HEK293 (cell line): ENCODE measurements around the gene TIMM50.

Experiments used
- CTCF ChIA-PET: fragments of 350-600 bp; formaldehyde crosslinking; extraction: SDS; loops from one replicate; lab custom pipeline; 2021; ENCODE audit warnings: antibody characterized with exemption; lab: Yijun Ruan, JAX
- POLR2A ChIA-PET: fragments of 300-600 bp; formaldehyde crosslinking; extraction: SDS; loops from one replicate; lab custom pipeline; 2020; ENCODE audit warnings: antibody characterized with exemption, inconsistent platforms; lab: Yijun Ruan, JAX
- H3K27ac ChIP-seq: fragments of 200-500 bp; sonication (Bioruptor generic); 2 replicates; pipeline ENCODE4 v1.5.1; 2014; ENCODE audit warnings: low read depth, low read length, control low read depth, inconsistent platforms; ENCODE audit errors: extremely low read depth
- H3K36me3 ChIP-seq, 2 experiments: fragments of 200-500 bp in 1 of 2; sonication (Bioruptor generic) in 1 of 2; 1 replicate in 1 of 2; 2 replicates in 1 of 2; pipeline ENCODE4 v1.5.1; 2014 to 2017; ENCODE audit warnings: inconsistent platforms in 2 of 2, low read length in 2 of 2; ENCODE audit not compliant: control insufficient read depth in 2 of 2, insufficient read depth in 1 of 2
- H3K4me1 ChIP-seq: fragments of 200-500 bp; sonication (Bioruptor generic); 2 replicates; pipeline ENCODE4 v1.5.1; 2014; ENCODE audit warnings: mild to moderate bottlenecking, low read length, inconsistent platforms; ENCODE audit not compliant: control insufficient read depth, insufficient read depth
- H3K4me3 ChIP-seq: 2 replicates; pipeline ENCODE4 v1.5.1; 2011; ENCODE audit warnings: low read depth, mild to moderate bottlenecking, control low read depth, low read length, moderate library complexity
- H3K9me3 ChIP-seq: fragments of 200-500 bp; sonication (Bioruptor generic); 2 replicates; pipeline ENCODE4 v1.5.1; 2014; ENCODE audit warnings: low read depth, low read length, inconsistent platforms; ENCODE audit not compliant: control insufficient read depth, insufficient read depth
- GLI2 ChIP-seq: fragments of 450-650 bp; formaldehyde crosslinking; IDR thresholded peaks from 2 replicates; pipeline ENCODE4; 2017; ENCODE audit warnings: missing biosample characterization, missing genetic modification characterization, low read depth, borderline replicate concordance
- OSR2 ChIP-seq: fragments of 450-650 bp; formaldehyde crosslinking; IDR thresholded peaks from 2 replicates; pipeline ENCODE4 v1.5.1; 2016; ENCODE audit warnings: missing biosample characterization, missing genetic modification characterization
- SETDB1 ChIP-seq: IDR thresholded peaks from one replicate; pipeline ENCODE4 v1.6.1; 2017; ENCODE audit warnings: mild to moderate bottlenecking, low read length, moderate library complexity, mixed read lengths; ENCODE audit not compliant: insufficient read length
- YY1 ChIP-seq: fragments of 450-650 bp; formaldehyde crosslinking; IDR thresholded peaks from 2 replicates; pipeline ENCODE4 v1.5.1; 2018; ENCODE audit warnings: missing biosample characterization, missing genetic modification characterization
- ZBTB21 ChIP-seq: fragments of 450-650 bp; formaldehyde crosslinking; IDR thresholded peaks from 2 replicates; pipeline ENCODE4 v1.5.1; 2017; ENCODE audit warnings: missing biosample characterization, missing genetic modification characterization
- ZFHX2 ChIP-seq: fragments of 450-650 bp; formaldehyde crosslinking; conservative IDR thresholded peaks from 2 replicates; pipeline ENCODE4 v1.5.1; 2016; ENCODE audit warnings: missing biosample characterization, missing genetic modification characterization
- ZNF121 ChIP-seq: fragments of 450-650 bp; formaldehyde crosslinking; IDR thresholded peaks from 2 replicates; pipeline ENCODE4 v1.5.1; 2016; ENCODE audit warnings: missing biosample characterization, missing genetic modification characterization
- ZNF19 ChIP-seq: fragments of 450-650 bp; formaldehyde crosslinking; IDR thresholded peaks from 2 replicates; pipeline ENCODE4; 2016; ENCODE audit warnings: missing biosample characterization, missing genetic modification characterization, low read depth
- ZNF221 ChIP-seq: fragments of 450-650 bp; formaldehyde crosslinking; IDR thresholded peaks from 2 replicates; pipeline ENCODE4 v1.5.1; 2017; ENCODE audit warnings: missing biosample characterization, missing genetic modification characterization, borderline replicate concordance
- ZNF335 ChIP-seq: fragments of 450-650 bp; formaldehyde crosslinking; conservative IDR thresholded peaks from 2 replicates; pipeline ENCODE4 v1.5.1; 2016; ENCODE audit warnings: missing biosample characterization, missing genetic modification characterization
- ZNF350 ChIP-seq: fragments of 450-650 bp; formaldehyde crosslinking; IDR thresholded peaks from 2 replicates; pipeline ENCODE4 v1.5.0; 2017; ENCODE audit warnings: missing biosample characterization, mild to moderate bottlenecking, missing genetic modification characterization
- ZNF354C ChIP-seq: fragments of 450-650 bp; formaldehyde crosslinking; IDR thresholded peaks from 2 replicates; pipeline ENCODE4 v1.5.1; 2016; ENCODE audit warnings: missing biosample characterization, missing genetic modification characterization, low read depth, borderline replicate concordance
- ZNF501 ChIP-seq: fragments of 450-650 bp; formaldehyde crosslinking; IDR thresholded peaks from 2 replicates; pipeline ENCODE4 v1.5.1; 2016; ENCODE audit warnings: missing biosample characterization, missing genetic modification characterization
- ZNF514 ChIP-seq: fragments of 450-650 bp; formaldehyde crosslinking; IDR thresholded peaks from 2 replicates; pipeline ENCODE4 v1.5.1; 2016; ENCODE audit warnings: missing biosample characterization, missing genetic modification characterization
- ZNF596 ChIP-seq: fragments of 450-650 bp; IDR thresholded peaks from 2 replicates; pipeline ENCODE4 v1.5.0; 2018; ENCODE audit warnings: missing biosample characterization, mild to moderate bottlenecking, missing genetic modification characterization, moderate library complexity
- ZNF623 ChIP-seq: fragments of 450-650 bp; formaldehyde crosslinking; IDR thresholded peaks from 2 replicates; pipeline ENCODE4 v1.5.1; 2016; ENCODE audit warnings: missing biosample characterization, missing genetic modification characterization
- ZNF626 ChIP-seq: fragments of 450-650 bp; sonication (Bioruptor Pico); formaldehyde crosslinking; IDR thresholded peaks from 2 replicates; pipeline ENCODE4 v1.5.1; 2018; ENCODE audit warnings: missing biosample characterization, missing genetic modification characterization, inconsistent platforms
- ZNF664 ChIP-seq: fragments of 450-650 bp; formaldehyde crosslinking; IDR thresholded peaks from 2 replicates; pipeline ENCODE4 v1.5.1; 2016; ENCODE audit warnings: missing biosample characterization, missing genetic modification characterization
- ZSCAN16 ChIP-seq: fragments of 450-650 bp; formaldehyde crosslinking; IDR thresholded peaks from 2 replicates; pipeline ENCODE4 v1.5.1; 2016; ENCODE audit warnings: missing biosample characterization, missing genetic modification characterization
- ZSCAN23 ChIP-seq: fragments of 450-650 bp; formaldehyde crosslinking; IDR thresholded peaks from 2 replicates; pipeline ENCODE4 v1.5.1; 2016; ENCODE audit warnings: missing biosample characterization, missing genetic modification characterization
- TF ChIP-seq, protein P1 (sequence below): fragments of 450-650 bp; formaldehyde crosslinking; IDR thresholded peaks from 2 replicates; pipeline ENCODE4 v1.5.1; 2016; ENCODE audit warnings: missing biosample characterization, missing genetic modification characterization
- TF ChIP-seq, protein P2 (sequence below): fragments of 450-650 bp; formaldehyde crosslinking; IDR thresholded peaks from 2 replicates; pipeline ENCODE4 v1.5.1; 2016; ENCODE audit warnings: missing biosample characterization, missing genetic modification characterization
- TF ChIP-seq, protein P3 (sequence below): fragments of 450-650 bp; formaldehyde crosslinking; IDR thresholded peaks from 2 replicates; pipeline ENCODE4 v1.5.1; 2016; ENCODE audit warnings: missing biosample characterization, missing genetic modification characterization

TIMM50 gene

DNA sequence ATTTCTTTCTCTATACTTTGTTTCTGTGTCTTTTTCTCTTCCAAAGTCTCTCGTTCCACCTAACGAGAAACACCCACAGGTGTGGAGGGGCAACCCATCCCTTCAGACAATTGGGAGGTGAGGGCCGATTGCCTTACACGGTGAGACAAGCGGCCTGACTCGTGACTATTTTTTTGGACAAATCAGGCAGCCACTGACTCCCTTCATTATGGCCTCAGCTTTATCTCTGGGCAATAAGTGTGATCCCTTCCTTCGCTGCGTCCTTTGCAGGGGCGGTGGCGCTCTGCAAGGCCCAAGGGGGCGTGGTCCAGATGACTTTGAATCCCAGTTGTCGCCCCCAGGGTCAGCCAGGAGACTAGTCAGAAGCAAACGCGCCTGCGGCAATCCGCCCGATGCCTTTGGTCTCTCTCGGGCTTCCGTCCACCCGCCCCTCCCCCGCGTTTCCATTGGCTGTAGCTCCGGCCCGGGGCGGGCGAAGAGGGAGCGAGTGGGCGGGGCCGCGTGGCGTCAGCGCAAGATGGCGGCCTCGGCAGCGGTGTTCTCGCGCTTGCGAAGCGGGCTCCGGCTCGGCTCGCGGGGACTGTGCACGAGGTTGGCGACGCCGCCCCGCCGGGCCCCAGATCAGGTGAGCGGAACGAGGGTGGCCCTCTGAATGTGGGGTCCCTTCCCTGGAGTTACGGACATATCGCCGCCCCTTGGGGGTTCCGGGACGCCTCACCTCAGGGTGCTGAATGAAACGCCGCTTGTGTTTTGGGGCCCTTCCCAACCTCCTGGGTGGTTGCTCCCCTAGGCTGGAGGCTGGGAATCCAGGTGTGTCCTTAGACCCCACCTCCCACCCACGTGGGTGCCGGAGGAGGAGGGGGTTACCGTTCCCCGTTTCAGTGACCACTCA lies at the start of gene TIMM50 (continued):
- TF ChIP-seq, protein P1, sequence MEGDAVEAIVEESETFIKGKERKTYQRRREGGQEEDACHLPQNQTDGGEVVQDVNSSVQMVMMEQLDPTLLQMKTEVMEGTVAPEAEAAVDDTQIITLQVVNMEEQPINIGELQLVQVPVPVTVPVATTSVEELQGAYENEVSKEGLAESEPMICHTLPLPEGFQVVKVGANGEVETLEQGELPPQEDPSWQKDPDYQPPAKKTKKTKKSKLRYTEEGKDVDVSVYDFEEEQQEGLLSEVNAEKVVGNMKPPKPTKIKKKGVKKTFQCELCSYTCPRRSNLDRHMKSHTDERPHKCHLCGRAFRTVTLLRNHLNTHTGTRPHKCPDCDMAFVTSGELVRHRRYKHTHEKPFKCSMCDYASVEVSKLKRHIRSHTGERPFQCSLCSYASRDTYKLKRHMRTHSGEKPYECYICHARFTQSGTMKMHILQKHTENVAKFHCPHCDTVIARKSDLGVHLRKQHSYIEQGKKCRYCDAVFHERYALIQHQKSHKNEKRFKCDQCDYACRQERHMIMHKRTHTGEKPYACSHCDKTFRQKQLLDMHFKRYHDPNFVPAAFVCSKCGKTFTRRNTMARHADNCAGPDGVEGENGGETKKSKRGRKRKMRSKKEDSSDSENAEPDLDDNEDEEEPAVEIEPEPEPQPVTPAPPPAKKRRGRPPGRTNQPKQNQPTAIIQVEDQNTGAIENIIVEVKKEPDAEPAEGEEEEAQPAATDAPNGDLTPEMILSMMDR = peak; percentile 96
- no peak for TF ChIP-seq GLI2 (tag by site-specific recombination)
- TF ChIP-seq ZNF501 (tag by site-specific recombination) = peak; percentile 85
- TF ChIP-seq ZNF354C (tag by site-specific recombination) = no peak
- peak; percentile 62; the same call in 1 of the 2 replicates for TF ChIP-seq OSR2
- 0 out of 2 replicates have a peak, but pooled peaks have one; percentile 50 for TF ChIP-seq ZBTB21 (tag by site-specific recombination)
- no peak for TF ChIP-seq ZNF626 (tag by site-specific recombination)
- TF ChIP-seq, protein P2, sequence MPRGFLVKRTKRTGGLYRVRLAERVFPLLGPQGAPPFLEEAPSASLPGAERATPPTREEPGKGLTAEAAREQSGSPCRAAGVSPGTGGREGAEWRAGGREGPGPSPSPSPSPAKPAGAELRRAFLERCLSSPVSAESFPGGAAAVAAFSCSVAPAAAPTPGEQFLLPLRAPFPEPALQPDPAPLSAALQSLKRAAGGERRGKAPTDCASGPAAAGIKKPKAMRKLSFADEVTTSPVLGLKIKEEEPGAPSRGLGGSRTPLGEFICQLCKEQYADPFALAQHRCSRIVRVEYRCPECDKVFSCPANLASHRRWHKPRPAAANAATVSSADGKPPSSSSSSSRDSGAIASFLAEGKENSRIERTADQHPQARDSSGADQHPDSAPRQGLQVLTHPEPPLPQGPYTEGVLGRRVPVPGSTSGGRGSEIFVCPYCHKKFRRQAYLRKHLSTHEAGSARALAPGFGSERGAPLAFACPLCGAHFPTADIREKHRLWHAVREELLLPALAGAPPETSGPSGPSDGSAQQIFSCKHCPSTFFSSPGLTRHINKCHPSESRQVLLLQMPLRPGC (tag by site-specific recombination) = no peak
- TF ChIP-seq ZSCAN16 = no peak; the same call in none of the 2 replicates
- no peak for TF ChIP-seq ZNF596 (tag by site-specific recombination)
- 0 out of 2 replicates have a peak, but pooled peaks have one; percentile 24 for TF ChIP-seq ZNF19
- TF ChIP-seq, protein P3, sequence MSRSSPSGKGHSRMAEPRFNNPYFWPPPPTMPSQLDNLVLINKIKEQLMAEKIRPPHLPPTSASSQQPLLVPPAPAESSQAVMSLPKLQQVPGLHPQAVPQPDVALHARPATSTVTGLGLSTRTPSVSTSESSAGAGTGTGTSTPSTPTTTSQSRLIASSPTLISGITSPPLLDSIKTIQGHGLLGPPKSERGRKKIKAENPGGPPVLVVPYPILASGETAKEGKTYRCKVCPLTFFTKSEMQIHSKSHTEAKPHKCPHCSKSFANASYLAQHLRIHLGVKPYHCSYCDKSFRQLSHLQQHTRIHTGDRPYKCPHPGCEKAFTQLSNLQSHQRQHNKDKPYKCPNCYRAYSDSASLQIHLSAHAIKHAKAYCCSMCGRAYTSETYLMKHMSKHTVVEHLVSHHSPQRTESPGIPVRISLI = peak; percentile 88
- TF ChIP-seq ZNF335 (tag by site-specific recombination) = peak; percentile 98
- no peak; the same call in 1 of the 2 replicates for TF ChIP-seq ZNF664 (tag by site-specific recombination)
- no peak for TF ChIP-seq ZNF221 (tag by site-specific recombination)

DNA sequence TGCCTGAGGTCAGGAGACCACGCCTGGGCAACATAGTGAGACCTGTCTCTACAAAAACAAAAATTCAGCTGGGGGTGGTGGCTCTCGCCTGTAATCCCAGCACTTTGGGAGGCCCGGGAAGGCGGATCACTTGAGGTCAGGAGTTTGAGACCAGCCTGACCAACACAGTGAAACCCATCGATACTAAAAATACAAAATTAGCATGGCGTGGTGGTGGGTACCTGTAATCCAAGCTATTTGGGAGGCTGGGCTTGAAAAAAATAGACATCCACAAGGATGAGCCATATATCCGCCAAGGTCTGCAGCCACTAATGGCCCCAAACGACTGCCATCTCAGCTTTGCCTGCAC lies 48.0 kb upstream of the TIMM50 start:
- CTCF ChIA-PET = interaction anchor here (0.6 to 1.8 kb wide), 8 partner anchors 11 to 101 kb away, joined by 3 to 10 read pairs (median 4); partner anchors contain the start of gene EID2B

More for the DNA sequence above, 48.0 kb upstream of the TIMM50 start:
- Histone ChIP-seq H3K4me1 (peaks cover 30% of the 10 kb centered on the region), H3K36me3 (peaks cover 32 to 43% of the 10 kb centered on the region in 2 experiments), H3K4me3 (no peak overlapping the region), H3K9me3 (no peaks in the 10 kb centered on the region), H3K27ac (peak overlapping the region; percentile 100)
- TF ChIP-seq ZFHX2 (tag by site-specific recombination) = no peak
- TF ChIP-seq ZNF121 (tag by site-specific recombination) = peak; percentile 63; the same call in 1 of the 2 replicates
- TF ChIP-seq SETDB1 = no peak
- TF ChIP-seq ZNF623 = no peak
- TF ChIP-seq YY1 (tag by site-specific recombination) = no peak
- no peak for TF ChIP-seq ZSCAN23 (tag by site-specific recombination)
- no peak for TF ChIP-seq ZNF350 (tag by site-specific recombination)
- TF ChIP-seq ZNF514 = no peak
- POLR2A ChIA-PET = interaction anchor here (0.6 to 3.4 kb wide), 14 partner anchors 8 to 603 kb away, joined by 3 to 20 read pairs (median 6); partner anchors contain the start of genes MED29, PAF1, PLEKHG2 and SAMD4B
